GM10248 (cell line): Measurements from ENCODE around the gene COX6B2.
"Not testable (repeated sequence)": the region's sequence is repeated elsewhere in the genome, so short reads cannot be mapped to it uniquely, and the experiment has no call there.

Source experiments
- CTCF ChIA-PET: fragments of 300-600 bp; sonication (Branson Sonifier 250); formaldehyde crosslinking; extraction: SDS; loops from one replicate; lab custom pipeline; 2021; ENCODE audit warnings: antibody characterized with exemption; lab: Yijun Ruan, JAX
- POLR2A ChIA-PET: fragments of 350-650 bp; sonication (Branson Sonifier 250); formaldehyde crosslinking; extraction: SDS; loops from one replicate; lab custom pipeline; 2020; ENCODE audit warnings: antibody characterized with exemption; lab: Yijun Ruan, JAX
- DNase-seq: peaks from one replicate; pipeline ENCODE4 v3.0.0; 2012; ENCODE audit errors: extremely low spot score
- CTCF ChIP-seq: IDR thresholded peaks from 2 replicates; pipeline ENCODE4 v1.5.1; 2012; ENCODE audit warnings: mild to moderate bottlenecking, low read depth; ENCODE audit errors: extremely low read depth, missing control alignments, control extremely low read depth

Gene COX6B2

DNA sequence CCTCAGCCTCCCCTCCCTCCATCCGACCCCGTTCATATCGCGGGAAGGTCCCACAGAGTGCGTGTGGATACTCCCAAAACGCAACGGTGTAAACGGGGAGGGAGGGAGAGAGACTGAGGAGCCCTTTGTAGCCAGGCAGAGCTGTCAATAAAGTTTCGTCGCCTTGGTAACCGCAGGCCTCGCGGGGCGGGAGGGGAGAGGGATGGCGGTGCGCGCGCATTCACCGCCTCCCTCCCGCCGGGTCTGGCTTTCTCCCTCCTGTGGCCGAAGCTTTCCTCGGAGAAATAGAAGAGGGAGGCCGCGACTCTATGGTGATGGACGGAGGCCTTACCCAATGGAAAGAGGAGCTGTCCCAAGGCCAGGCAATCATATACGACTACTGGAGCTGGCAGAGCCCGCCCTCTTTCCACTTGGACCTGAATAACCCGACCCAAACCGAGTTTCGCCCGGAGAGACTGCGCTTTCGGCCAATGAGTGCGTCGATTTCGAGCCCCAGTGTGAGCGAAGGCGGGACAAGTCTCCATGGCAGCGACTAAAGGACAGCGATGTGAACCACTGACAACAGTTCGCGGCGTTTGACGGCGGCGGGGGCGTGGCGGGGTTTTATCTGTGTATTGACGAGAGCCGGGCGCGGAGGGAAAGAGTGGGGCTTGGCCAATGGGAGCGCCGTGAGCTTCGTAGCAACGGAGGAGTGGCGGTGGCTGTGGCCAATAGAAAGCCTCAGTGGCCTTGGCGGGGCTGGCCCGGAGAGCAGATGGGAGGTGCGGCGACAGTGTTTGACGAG, 15.2 kb downstream of the COX6B2 start, which contains the start of gene KMT5C:
Gene KMT5C (plus strand): TSS at position 772 of the 784 bp plus-strand sequence. CDS start 2,061 bp downstream, outside the sequence.
- peak; percentile 98 for DNase-seq
- no peak for TF ChIP-seq CTCF
- ChIA-PET POLR2A (interaction anchor here (0.6 to 1.8 kb wide), 15 partner anchors 11 to 315 kb away, joined by 3 to 12 read pairs (median 3); partner anchors contain the start of genes ISOC2, TMEM150B, U2AF2 and UBE2S), CTCF (interaction anchor here (0.6 to 4.3 kb wide), 14 partner anchors 10 to 165 kb away, joined by 3 to 43 read pairs (median 3); partner anchors contain the start of genes TMEM238 and ZNF628)

- ChIA-PET CTCF (interaction anchor here (1.6 to 4.3 kb wide), 2 partner anchors 34 to 44 kb away, joined by 4 to 43 read pairs; no protein-coding TSS in a partner anchor), POLR2A (no interaction called here)
- DNase-seq, result no peak
- TF ChIP-seq CTCF, result no peak
Observed at GRCh38 chr19:55336101-55336500, 18.4 kb downstream of the COX6B2 start.

- ChIA-PET POLR2A (no interaction called here), CTCF (no interaction called here)
- no peak for TF ChIP-seq CTCF
- no peak for DNase-seq
Observed at GRCh38 chr19:55333870-55334269, 20.6 kb downstream of the COX6B2 start.

GRCh38 chr19:55329791-55330190, 24.7 kb downstream of the COX6B2 start:
- POLR2A ChIA-PET, CTCF ChIA-PET, DNase-seq: not testable (repeated sequence)

DNA sequence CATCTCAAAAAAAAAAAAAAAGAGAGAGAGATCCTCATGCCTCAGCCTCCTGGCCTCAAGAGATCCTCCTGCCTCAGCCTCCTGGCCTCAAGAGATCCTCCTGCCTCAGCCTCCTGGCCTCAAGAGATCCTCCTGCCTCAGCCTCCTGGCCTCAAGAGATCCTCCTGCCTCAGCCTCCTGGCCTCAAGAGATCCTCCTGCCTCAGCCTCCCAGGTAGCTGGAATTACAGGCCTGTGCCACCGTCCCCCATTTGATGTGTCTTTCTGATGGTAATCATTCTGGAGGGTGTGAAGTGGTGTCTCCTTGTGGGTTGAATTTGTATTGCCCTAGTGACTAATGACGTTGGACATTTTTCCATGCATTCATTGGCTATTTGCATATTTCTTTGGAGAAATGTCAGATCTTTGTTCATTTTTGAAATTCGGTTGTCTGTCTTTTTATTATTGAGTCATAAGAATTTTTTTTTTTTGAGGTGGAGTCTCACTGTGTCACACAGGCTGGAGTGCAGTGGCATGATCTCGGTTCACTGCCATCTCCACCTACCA, 25.7 kb downstream of the COX6B2 start:
- CTCF ChIA-PET, DNase-seq, POLR2A ChIA-PET: not testable (repeated sequence)

GRCh38 chr19:55325172-55325571, 29.3 kb downstream of the COX6B2 start, which contains the start of gene TMEM150B:
TSS of gene TMEM150B (minus strand) at chr19:55325341. CDS start at chr19:55321036, 4,305 bp downstream.
- ChIA-PET POLR2A (interaction anchor here (0.7 to 1.0 kb wide), 2 partner anchors 14 to 82 kb away, joined by 3 to 5 read pairs; partner anchors contain the start of genes KMT5C and UBE2S), CTCF (interaction anchor here (1.0 to 1.5 kb wide), 2 partner anchors 23 to 236 kb away, joined by 3 read pairs; no protein-coding TSS in a partner anchor)
- no peak for DNase-seq
- TF ChIP-seq CTCF, result no peak

DNA sequence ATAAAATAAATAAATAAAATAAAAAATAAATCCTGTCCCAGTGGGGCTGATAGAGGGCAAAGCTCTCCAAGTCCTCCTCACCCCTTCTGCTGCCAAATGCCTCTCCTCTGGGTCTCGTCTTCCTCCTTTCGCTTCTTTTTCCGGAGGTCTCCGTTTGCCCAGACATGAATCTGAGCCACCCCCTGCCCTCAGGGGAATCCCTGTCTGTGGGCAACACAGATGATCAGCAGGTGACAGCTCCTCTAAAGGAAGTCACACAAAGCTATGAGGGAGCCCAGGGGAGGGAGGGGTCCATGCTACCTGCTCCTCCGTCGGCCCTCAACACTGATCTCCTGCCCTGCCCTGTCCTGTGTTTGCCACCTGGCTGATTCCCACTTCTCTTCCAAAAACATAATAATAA, 29.9 kb downstream of the COX6B2 start:
- DNase-seq, result no peak
- POLR2A ChIA-PET, result interaction anchor here (0.7 to 1.0 kb wide), 2 partner anchors 15 to 83 kb away, joined by 3 to 5 read pairs; partner anchors contain the start of genes KMT5C and UBE2S
- CTCF ChIA-PET, result interaction anchor here (1.0 to 1.5 kb wide), 2 partner anchors 22 to 235 kb away, joined by 3 read pairs; no protein-coding TSS in a partner anchor
- no peak for TF ChIP-seq CTCF
